Mesangial cell (primary cell): ENCODE results near the gene MLXIP. TPM values are rescaled to one million over a fixed set of nuclear protein-coding genes. Genes with fewer than 3 reads are reported as not detected.

Experiments used
- total RNA-seq: library from RNA; depleted of rRNA; stranded (reverse); fragments of >200 nt; gene quantifications from 2 replicates; pipeline ENCODE4 v1.2.3, GENCODE V29; 2015

MLXIP gene, protein sequence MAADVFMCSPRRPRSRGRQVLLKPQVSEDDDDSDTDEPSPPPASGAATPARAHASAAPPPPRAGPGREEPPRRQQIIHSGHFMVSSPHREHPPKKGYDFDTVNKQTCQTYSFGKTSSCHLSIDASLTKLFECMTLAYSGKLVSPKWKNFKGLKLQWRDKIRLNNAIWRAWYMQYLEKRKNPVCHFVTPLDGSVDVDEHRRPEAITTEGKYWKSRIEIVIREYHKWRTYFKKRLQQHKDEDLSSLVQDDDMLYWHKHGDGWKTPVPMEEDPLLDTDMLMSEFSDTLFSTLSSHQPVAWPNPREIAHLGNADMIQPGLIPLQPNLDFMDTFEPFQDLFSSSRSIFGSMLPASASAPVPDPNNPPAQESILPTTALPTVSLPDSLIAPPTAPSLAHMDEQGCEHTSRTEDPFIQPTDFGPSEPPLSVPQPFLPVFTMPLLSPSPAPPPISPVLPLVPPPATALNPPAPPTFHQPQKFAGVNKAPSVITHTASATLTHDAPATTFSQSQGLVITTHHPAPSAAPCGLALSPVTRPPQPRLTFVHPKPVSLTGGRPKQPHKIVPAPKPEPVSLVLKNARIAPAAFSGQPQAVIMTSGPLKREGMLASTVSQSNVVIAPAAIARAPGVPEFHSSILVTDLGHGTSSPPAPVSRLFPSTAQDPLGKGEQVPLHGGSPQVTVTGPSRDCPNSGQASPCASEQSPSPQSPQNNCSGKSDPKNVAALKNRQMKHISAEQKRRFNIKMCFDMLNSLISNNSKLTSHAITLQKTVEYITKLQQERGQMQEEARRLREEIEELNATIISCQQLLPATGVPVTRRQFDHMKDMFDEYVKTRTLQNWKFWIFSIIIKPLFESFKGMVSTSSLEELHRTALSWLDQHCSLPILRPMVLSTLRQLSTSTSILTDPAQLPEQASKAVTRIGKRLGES
- total RNA-seq = 36.2 and 58.2 TPM in 2 replicates

GRCh38 chr12:122078141-122079032, at the start of gene MLXIP:
Gene MLXIP (plus strand): TSS chr12:122078756. CDS start chr12:122078854, 98 bp downstream.

DNA sequence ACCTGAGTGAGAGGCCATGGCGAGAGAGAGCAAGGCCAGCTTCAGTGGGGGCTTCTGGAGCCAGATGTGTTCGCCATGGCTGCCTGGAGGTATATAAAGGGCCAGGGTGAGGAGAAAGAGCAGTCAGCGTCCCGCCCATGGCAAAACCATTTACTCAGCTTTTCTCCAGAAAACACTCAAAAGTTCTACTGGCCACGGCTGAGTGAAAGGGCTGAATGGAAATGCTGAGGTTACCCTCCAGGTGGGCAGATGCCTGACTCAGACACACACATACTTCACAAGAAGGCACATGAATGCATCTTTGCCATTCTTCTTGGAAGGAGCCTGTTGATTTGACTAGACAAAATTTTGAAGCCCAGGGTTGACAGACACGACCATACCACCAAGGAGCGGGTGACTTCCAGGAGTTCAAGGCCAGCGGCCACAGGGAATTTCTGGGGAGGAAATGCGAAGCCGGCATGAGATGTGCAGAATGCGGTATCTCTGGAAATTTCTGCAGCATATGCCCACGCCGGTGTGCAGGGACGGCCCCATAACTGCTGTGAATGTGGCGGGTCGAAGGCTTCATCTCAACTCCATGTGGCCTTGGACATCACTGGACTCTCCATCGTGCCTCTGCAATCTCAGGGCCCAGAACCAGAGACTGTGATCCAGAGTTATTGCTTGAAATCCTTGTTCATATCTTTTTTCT, 95.7 kb downstream of the MLXIP start, which contains the start of gene IL31:
TSS of gene IL31 (minus strand) at position 67 of the 691 bp plus-strand sequence. CDS start at position 18, 49 bp downstream.

DNA sequence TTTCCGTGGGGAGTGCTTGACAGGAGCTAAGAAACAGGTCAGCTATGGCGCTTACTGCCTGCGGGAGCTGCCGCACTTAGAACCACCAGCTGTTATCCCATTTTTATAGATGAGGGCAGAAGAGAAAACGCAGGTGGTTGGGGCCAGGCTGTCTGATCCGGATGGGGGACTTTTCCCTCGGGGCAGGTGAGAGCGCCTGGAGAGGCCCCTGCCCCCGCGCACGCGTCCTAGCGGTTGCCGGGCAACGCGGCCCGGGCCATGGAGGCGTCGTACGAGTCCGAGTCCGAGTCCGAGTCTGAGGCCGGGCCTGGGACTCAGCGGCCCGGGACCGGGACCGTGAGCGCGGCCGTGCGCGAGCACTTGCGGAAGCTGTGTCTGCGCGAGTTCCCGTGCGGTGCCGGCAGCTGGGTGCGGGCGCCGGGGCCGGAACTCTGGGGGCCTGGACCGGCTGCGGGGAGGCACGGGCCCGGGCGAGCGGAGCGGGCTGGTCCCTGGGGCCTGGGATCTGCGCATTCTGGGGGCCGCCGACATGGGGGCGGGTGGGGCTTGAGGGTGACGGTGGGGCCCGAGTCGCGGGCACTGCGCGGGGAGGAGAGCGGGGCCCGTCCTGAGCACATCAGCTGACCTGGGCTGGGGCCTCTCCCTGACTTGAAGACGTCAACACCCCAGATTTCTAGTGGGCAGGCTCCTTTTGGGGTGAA, 104.5 kb downstream of the MLXIP start, which contains the start of gene LRRC43:
TSS of gene LRRC43 (plus strand) at position 237 of the 701 bp plus-strand sequence. CDS start at position 259, 22 bp downstream.

Other genes with a start within 250 kb of the MLXIP start
- gene HPD, start 219.9 kb upstream of the MLXIP start, total RNA-seq = not detected in 2 replicates
- 76.9 and 86.2 TPM in 2 replicates for gene PSMD9, start 190.0 kb upstream of the MLXIP start, total RNA-seq
- gene CFAP251, start 160.2 kb upstream of the MLXIP start, total RNA-seq = 1.8 and 4.9 TPM in 2 replicates
- 8.3 and 20.8 TPM in 2 replicates for gene BCL7A, start 56.9 kb upstream of the MLXIP start, total RNA-seq
- not detected in 2 replicates for gene IL31, start 95.5 kb downstream of the MLXIP start, total RNA-seq
- gene LRRC43, start 104.4 kb downstream of the MLXIP start, total RNA-seq = 0.49 and 3.7 TPM in 2 replicates
- 0.49 and 2.0 TPM in 2 replicates for gene B3GNT4, start 125.0 kb downstream of the MLXIP start, total RNA-seq
- 72.6 and 72.8 TPM in 2 replicates for gene DIABLO, start 147.3 kb downstream of the MLXIP start, total RNA-seq
- gene VPS33A, start 187.7 kb downstream of the MLXIP start, total RNA-seq = 15.0 and 15.3 TPM in 2 replicates